ENCODE measurements around the gene RREB1.
A peak's percentile ranks its signal among the peaks of the same experiment; 100 is the strongest.

RREB1 gene

GRCh38 chr6:7243179-7243981 lies 135.6 kb downstream of the RREB1 start:
- DNase-seq (ENCODE audit: low read depth in 2 of 2), result peak in 1 of 2 donors; percentile 41

GRCh38 chr6:7245668-7246393 lies 138.1 kb downstream of the RREB1 start:
- DNase-seq (ENCODE audit: low read depth in 2 of 2), result no peak

GRCh38 chr6:7246401-7247178 lies 138.8 kb downstream of the RREB1 start:
- no peak for DNase-seq (ENCODE audit: low read depth in 2 of 2)

GRCh38 chr6:7247179-7247456 lies 139.4 kb downstream of the RREB1 start:
- no peak for DNase-seq (ENCODE audit: low read depth in 2 of 2)

GRCh38 chr6:7247828-7248227 lies 140.1 kb downstream of the RREB1 start:
- DNase-seq (ENCODE audit: low read depth in 2 of 2), result no peak

- DNase-seq (ENCODE audit: low read depth in 2 of 2), result no peak
Observed at GRCh38 chr6:7249391-7249790, 141.6 kb downstream of the RREB1 start.

- DNase-seq (ENCODE audit: low read depth in 2 of 2), result no peak
Observed at GRCh38 chr6:7249946-7250643, 142.3 kb downstream of the RREB1 start.

- no peak for DNase-seq (ENCODE audit: low read depth in 2 of 2)
Observed at GRCh38 chr6:7250812-7251211, 143.1 kb downstream of the RREB1 start.

GRCh38 chr6:7251646-7252260 lies 144.0 kb downstream of the RREB1 start:
- no peak for DNase-seq (ENCODE audit: low read depth in 2 of 2)

GRCh38 chr6:7252390-7252789 lies 144.6 kb downstream of the RREB1 start:
- no peak for DNase-seq (ENCODE audit: low read depth in 2 of 2)

- no peak for DNase-seq (ENCODE audit: low read depth in 2 of 2)
Observed at GRCh38 chr6:7254980-7255835, 147.4 kb downstream of the RREB1 start.

- no peak for DNase-seq (ENCODE audit: low read depth in 2 of 2)
Observed at GRCh38 chr6:7255918-7256317, 148.2 kb downstream of the RREB1 start.

GRCh38 chr6:7256785-7257184 lies 149.0 kb downstream of the RREB1 start:
- no peak for DNase-seq (ENCODE audit: low read depth in 2 of 2)

GRCh38 chr6:7257521-7258230 lies 149.9 kb downstream of the RREB1 start:
- DNase-seq (ENCODE audit: low read depth in 2 of 2), result no peak

- DNase-seq (ENCODE audit: low read depth in 2 of 2), result no peak
Observed at GRCh38 chr6:7258231-7258763, 150.5 kb downstream of the RREB1 start.

- DNase-seq (ENCODE audit: low read depth in 2 of 2), result no peak
Observed at GRCh38 chr6:7260291-7261031, 152.7 kb downstream of the RREB1 start.

- DNase-seq (ENCODE audit: low read depth in 2 of 2), result peak; percentile 33 to 54
Observed at GRCh38 chr6:7261032-7261841, 153.5 kb downstream of the RREB1 start.

GRCh38 chr6:7261852-7262461 lies 154.2 kb downstream of the RREB1 start:
- DNase-seq (ENCODE audit: low read depth in 2 of 2), result no peak

Data from activated CD4-positive, alpha-beta T cell treated with anti-CD3 and anti-CD28 coated beads for 24 hours (primary cell).